Small intestine (tissue), 7 donors: ENCODE measurements around the gene FSIP1. TPM values are rescaled to one million over a fixed set of nuclear protein-coding genes. Genes with fewer than 3 reads are reported as not detected.

ENCODE experiments used
- DNase-seq, 2 donors: peaks; one replicate each; pipeline versions ENCODE4 v3.0.0 to v3.0.0-alpha.2; 2013
- FAIRE-seq: peaks from 2 replicates; lab custom pipeline; 2012; peaks lifted over from hg19 to GRCh38; lab: Jason Lieb, UNC
- H3K27ac ChIP-seq, 3 donors: one replicate each; pipeline ENCODE4 v1.5.1; 2013; ENCODE audit warnings: low read length in 2 of 3, mild to moderate bottlenecking in 2 of 3, control low read depth in 1 of 3, inconsistent platforms in 1 of 3, low read depth in 1 of 3, moderate library complexity in 1 of 3
- H3K27me3 ChIP-seq, 3 donors: one replicate each; pipeline ENCODE4 v1.6.1; 2013; ENCODE audit warnings: low read length in 3 of 3, inconsistent platforms in 1 of 3; ENCODE audit not compliant: control insufficient read depth in 3 of 3, insufficient read depth in 3 of 3
- H3K36me3 ChIP-seq, 3 donors: one replicate each; pipeline ENCODE4 v1.6.1; 2013; ENCODE audit warnings: low read length in 3 of 3, inconsistent platforms in 1 of 3, low read depth in 1 of 3, mild to moderate bottlenecking in 1 of 3, moderate library complexity in 1 of 3; ENCODE audit not compliant: control insufficient read depth in 3 of 3, insufficient read depth in 2 of 3
- H3K4me1 ChIP-seq, 3 donors: one replicate each; pipeline ENCODE4 v1.6.1; 2013; ENCODE audit warnings: low read length in 2 of 3, inconsistent platforms in 1 of 3, low read depth in 1 of 3, mild to moderate bottlenecking in 1 of 3, moderate library complexity in 1 of 3; ENCODE audit not compliant: control insufficient read depth in 3 of 3, insufficient read depth in 2 of 3
- H3K4me3 ChIP-seq, 3 donors: one replicate each; pipeline ENCODE4 v1.5.1; 2013; ENCODE audit warnings: low read length in 3 of 3, control low read depth in 1 of 3, inconsistent platforms in 1 of 3, low read depth in 1 of 3, mild to moderate bottlenecking in 1 of 3, moderate library complexity in 1 of 3
- H3K9me3 ChIP-seq, 2 donors: one replicate each; pipeline ENCODE4 v1.6.1; 2013; ENCODE audit warnings: low read depth in 1 of 2, low read length in 1 of 2; ENCODE audit not compliant: control insufficient read depth in 2 of 2, insufficient read depth in 1 of 2
- WGBS, 3 donors: extraction: QIAGEN DNeasy Blood & Tissue Kit; methylation state at CpG; one replicate each; pipeline ENCODE4 v1.1.7; 2013; 5-methylcytosine and 5-hydroxymethylcytosine counted together
- polyA plus RNA-seq, 4 donors: library from polyadenylated mRNA; stranded (reverse) in 3 of 4; unstranded in 1 of 4; fragments of 200-250 nt in 3 of 4; fragments of 120-200 nt in 1 of 4; gene quantifications; one replicate each; pipeline versions ENCODE4 v1.2.1 to v1.2.3, GENCODE V29; 2013
- donor health status: healthy with polysubstance abuse.
- donor health status: control.
- donor health status: control.
- donor health status: Bipolar disorder and iron deficiency.
- donor health status: healthy.

The FSIP1 gene
- polyA plus RNA-seq, 4 donors = 0.12 to 0.72 TPM; not detected in 2

DNA sequence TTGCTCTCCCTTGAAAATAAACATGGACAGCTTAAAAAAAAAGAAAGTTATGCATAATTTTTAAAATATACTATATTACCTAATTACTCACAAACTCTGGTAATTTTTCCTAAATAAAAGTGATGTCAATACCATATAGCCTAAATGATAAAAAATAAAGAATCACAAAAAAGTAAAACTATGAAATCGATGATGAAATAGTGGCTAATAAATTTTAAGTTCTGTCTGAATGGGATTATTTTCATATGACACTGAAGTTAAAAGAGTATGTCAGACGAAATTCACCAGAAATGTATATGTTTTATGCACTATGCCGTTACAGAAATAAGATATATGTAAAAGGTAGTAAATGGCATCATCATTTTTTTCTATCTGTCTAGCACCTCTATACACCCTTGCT, 51.4 kb downstream of the FSIP1 start:
- FAIRE-seq (no peak), DNase-seq (no peak)
- H3K27me3 ChIP-seq = peaks cover 0 to 2% (median 0%) of the 10 kb centered on the region in 3 donors
- 82 to 94% (median 84%) methylated on average over 3 of the region's 3 CpGs for WGBS, 3 donors
- no peaks in the 10 kb centered on the region for H3K4me1 ChIP-seq
- no peak overlapping the region for H3K27ac ChIP-seq
- H3K9me3 ChIP-seq = no peaks in the 10 kb centered on the region
- no peak overlapping the region for H3K4me3 ChIP-seq
- H3K36me3 ChIP-seq = no peaks in the 10 kb centered on the region

DNA sequence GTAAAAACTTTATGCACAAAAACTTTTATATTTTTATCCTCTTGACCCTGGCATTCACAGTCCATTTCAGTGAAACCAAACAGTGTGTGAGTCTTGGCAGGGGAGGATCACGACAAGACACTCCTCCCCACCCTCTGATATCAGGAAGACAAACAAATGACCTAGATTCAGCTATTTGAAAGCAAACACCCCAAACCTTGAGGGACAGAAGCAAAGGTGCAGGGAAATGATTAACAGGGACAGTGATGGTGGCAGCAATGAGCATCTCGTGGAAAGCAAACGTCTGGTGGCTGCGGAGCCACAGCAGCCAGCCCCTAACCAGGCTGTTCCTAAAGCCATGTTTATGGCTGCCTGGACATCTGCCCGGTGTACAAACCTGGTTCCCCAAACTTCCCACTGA, 52.1 kb downstream of the FSIP1 start:
- FAIRE-seq = no peak

DNA sequence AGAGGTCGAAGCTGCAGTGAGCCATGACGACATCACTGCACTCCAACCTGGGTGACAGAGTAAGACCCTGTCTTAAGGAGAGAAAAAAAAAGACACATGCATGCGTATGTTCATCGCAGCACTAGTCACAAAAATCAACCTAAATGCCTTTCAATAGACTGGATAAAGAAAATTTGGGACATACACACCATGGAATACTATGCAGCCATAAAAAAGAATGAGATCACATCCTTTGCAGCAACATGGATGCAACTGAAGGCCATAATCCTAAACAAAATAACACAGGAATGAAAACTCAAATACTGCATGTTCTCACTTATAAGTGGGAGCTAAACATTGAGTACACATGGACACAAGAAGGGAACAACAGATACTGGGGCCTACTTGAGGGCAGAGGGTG, 53.1 kb downstream of the FSIP1 start:
- H3K4me1 ChIP-seq = no peaks in the 10 kb centered on the region
- no peak overlapping the region for H3K27ac ChIP-seq
- H3K4me3 ChIP-seq = no peak overlapping the region
- no peak for FAIRE-seq
- H3K27me3 ChIP-seq = peaks cover 0 to 2% (median 0%) of the 10 kb centered on the region in 3 donors
- WGBS, 3 donors = 94 to 97% (median 96%) methylated on average over 4 of the region's 4 CpGs
- no peaks in the 10 kb centered on the region for H3K36me3 ChIP-seq
- H3K9me3 ChIP-seq = no peaks in the 10 kb centered on the region
- DNase-seq = no peak

More for the DNA sequence above, 52.1 kb downstream of the FSIP1 start:
- DNase-seq = peak in 1 of 2 donors; percentile 16
- H3K27ac ChIP-seq = no peak overlapping the region
- 19 to 55% (median 35%) methylated on average over 5 of the region's 5 CpGs for WGBS, 3 donors
- H3K4me1 ChIP-seq = no peaks in the 10 kb centered on the region
- no peak overlapping the region for H3K4me3 ChIP-seq
- no peaks in the 10 kb centered on the region for H3K9me3 ChIP-seq
- H3K36me3 ChIP-seq = no peaks in the 10 kb centered on the region
- H3K27me3 ChIP-seq = peaks cover 0 to 2% (median 0%) of the 10 kb centered on the region in 3 donors

DNA sequence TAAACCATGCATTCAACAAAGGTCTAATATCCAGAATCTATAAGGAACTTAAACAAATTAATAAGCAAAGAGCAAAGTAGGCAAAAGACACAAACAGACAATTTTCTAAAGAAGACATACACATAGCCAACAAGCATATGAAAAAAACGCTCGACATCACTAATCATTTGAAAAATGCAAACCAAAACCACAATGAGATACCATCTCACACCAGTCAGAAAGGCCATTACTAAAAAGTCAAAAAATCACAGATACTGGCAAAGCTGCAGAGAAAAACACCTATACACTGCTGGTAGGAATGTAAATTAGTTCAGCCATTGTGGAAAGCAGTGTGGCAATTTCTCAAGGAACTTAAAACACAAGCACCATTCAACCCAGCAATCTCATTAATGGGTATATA, 53.8 kb downstream of the FSIP1 start:
- Histone ChIP-seq H3K9me3 (no peaks in the 10 kb centered on the region), H3K4me1 (no peaks in the 10 kb centered on the region), H3K4me3 (no peak overlapping the region), H3K27me3 (peaks cover 0 to 2% (median 0%) of the 10 kb centered on the region in 3 donors), H3K27ac (no peak overlapping the region), H3K36me3 (no peaks in the 10 kb centered on the region)
- 89 to 95% (median 92%) methylated on average over 2 of the region's 2 CpGs for WGBS, 3 donors
- DNase-seq (no peak), FAIRE-seq (no peak)

DNA sequence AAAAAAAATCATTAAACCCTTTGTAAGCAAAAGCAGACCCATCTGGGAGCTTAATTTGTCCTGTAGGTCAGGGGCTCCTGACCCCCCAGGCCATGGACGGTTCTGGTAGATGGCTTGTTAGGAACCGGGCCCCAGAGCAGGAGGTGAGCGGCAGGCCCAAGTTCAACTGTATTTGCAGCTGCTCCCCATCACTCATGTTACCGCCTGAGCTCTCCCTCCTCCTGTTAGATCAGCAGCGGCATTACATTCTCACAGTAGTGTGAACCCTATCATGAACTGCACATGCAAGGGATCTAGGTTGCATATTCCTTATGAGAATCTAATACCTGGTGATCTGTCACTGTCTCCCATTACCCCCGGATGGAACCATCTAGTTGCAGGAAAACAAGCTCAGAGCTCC, 60.7 kb downstream of the FSIP1 start:
- Histone ChIP-seq H3K36me3 (no peaks in the 10 kb centered on the region), H3K4me3 (no peak overlapping the region), H3K27ac (no peak overlapping the region), H3K4me1 (no peaks in the 10 kb centered on the region), H3K9me3 (no peaks in the 10 kb centered on the region), H3K27me3 (no peaks in the 10 kb centered on the region)
- FAIRE-seq (no peak), DNase-seq (no peak)
- WGBS, 3 donors = 92% methylated on average over 6 of the region's 6 CpGs

DNA sequence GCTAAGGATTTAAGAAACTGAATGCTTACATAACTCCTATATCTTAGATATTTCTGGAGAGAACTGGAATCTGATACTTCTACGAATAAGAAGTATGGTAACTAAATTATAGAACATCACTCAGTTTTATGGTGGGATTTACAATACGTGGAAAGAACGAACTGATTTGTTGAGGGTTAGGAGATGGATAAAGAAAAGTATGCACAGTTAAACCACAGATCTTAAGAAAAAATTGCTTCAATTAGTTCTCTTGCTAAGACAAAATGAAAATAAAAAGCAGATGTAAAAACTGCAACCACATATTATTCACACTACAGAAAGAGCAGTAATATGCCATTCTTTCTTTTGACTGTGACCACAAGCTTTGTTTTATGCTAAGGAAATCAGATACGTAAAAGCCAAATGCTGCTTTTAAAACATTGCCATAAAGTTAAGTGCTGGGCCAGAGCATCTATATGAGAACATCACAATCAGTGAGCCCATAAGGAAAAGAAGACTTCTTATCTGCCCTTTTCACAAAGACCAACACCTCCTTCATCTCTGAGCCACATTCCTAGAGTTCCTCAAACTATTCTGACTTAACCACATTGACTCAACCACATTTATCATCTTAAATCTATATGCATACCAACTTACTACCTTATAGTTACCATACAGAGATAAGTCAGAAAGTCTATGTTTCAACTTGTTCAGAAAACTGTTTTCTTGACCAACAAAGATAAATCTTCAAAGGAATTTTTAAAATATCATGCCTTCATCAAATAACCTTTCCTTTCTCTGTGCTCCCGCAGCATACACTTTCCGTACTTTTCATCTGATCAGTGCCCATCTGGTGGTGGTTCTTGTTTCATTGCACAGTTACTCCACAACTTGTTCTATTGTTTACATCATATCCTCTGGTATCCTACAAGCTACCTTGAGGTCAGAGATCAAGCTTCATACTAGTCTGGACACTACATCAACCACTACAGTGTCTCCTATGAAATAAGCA, 61.7 kb downstream of the FSIP1 start:
- Histone ChIP-seq H3K36me3 (no peaks in the 10 kb centered on the region), H3K27ac (no peak overlapping the region), H3K27me3 (no peaks in the 10 kb centered on the region), H3K4me1 (no peaks in the 10 kb centered on the region), H3K4me3 (no peak overlapping the region), H3K9me3 (no peaks in the 10 kb centered on the region)
- no peak for FAIRE-seq
- DNase-seq = no peak
- WGBS, 3 donors = 83 to 89% (median 87%) methylated on average over 6 of the region's 6 CpGs

DNA sequence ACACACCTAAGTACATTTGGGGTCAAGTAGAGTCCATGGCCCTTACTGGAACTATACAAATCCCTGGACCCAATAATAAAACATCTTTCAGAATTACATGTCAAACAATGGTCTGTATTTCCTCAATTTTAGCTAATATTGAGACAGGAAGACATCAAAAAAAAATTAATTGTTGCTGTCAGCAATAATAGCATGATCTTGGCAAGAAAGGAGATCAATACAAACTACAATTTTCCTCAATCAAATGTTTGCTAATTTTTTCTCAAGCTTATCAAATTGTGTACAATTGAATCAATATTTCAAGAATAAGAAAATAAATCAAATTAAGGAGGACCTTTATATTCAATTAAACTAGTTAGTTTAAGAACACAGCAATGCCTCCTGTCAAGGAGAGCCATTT, 62.6 kb downstream of the FSIP1 start:
- no peak for FAIRE-seq
- no peaks in the 10 kb centered on the region for H3K27me3 ChIP-seq

DNA sequence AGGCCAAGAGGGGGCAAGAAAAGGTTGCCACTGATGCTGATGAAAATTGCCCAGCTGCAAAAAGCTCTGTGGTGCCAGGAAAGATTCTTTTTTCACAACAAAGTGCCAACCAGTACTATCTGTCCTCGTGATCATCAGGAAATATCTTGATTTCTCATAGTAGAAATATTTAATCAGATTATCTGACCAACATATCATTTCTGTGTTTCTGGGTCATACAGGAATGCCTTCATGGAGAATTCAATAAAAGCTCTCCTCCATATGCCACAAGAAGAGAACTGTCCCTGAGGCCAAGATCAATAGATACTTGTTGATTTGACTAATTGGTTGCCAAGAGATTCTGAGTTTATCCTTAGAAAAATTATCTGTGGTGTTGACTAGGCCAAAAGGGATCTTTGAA, 63.5 kb downstream of the FSIP1 start:
- FAIRE-seq (no peak), DNase-seq (no peak)
- 69 to 81% (median 74%) methylated on average over 1 of the region's 1 CpG for WGBS, 3 donors

More for the DNA sequence above, 62.6 kb downstream of the FSIP1 start:
- no peaks in the 10 kb centered on the region for H3K4me1 ChIP-seq
- H3K36me3 ChIP-seq = peaks cover 0 to 1% (median 0%) of the 10 kb centered on the region in 3 donors
- H3K4me3 ChIP-seq = no peak overlapping the region
- no peak overlapping the region for H3K27ac ChIP-seq
- no peak for DNase-seq
- no peaks in the 10 kb centered on the region for H3K9me3 ChIP-seq

More for the DNA sequence above, 63.5 kb downstream of the FSIP1 start:
- Histone ChIP-seq H3K4me3 (no peak overlapping the region), H3K27me3 (no peaks in the 10 kb centered on the region), H3K27ac (no peak overlapping the region), H3K36me3 (peaks cover 0 to 1% (median 0%) of the 10 kb centered on the region in 3 donors), H3K9me3 (no peaks in the 10 kb centered on the region), H3K4me1 (no peaks in the 10 kb centered on the region)
